Body of pancreas (tissue), 4 donors: ENCODE results near the gene TMOD1. TPM values are rescaled to one million over a fixed set of nuclear protein-coding genes. Genes with fewer than 3 reads are reported as not detected.
"Not testable (repeated sequence)": the region's sequence is repeated elsewhere in the genome, so short reads cannot be mapped to it uniquely, and the experiment has no call there.

Experiments used
- ATAC-seq: fragments of 150-250 bp; one replicate; pipeline ENCODE4 v1.9.1; 2016
- DNase-seq, 4 donors: peaks; one replicate each; pipeline ENCODE4 v3.0.0-alpha.2; 2019
- H3K27ac ChIP-seq, 4 donors: fragments of 200-600 bp; sonication (generic); 1 replicate in 3 of 4; 2 replicates in 1 of 4; pipeline versions ENCODE4 v1.5.1 to v1.6.1; 2016 to 2019; ENCODE audit warnings: mild to moderate bottlenecking in 1 of 4, mixed read lengths in 1 of 4, moderate library complexity in 1 of 4
- H3K27me3 ChIP-seq, 2 donors: fragments of 200-600 bp; sonication (generic); one replicate each; pipeline ENCODE4 v1.6.0; 2016; ENCODE audit warnings: mild to moderate bottlenecking in 1 of 2
- H3K36me3 ChIP-seq, 2 donors: fragments of 200-600 bp; sonication (generic); replicated peaks in 1 of 2; 2 replicates each; pipeline ENCODE4 v1.5.1; 2016; ENCODE audit warnings: low read depth in 2 of 2; ENCODE audit not compliant: insufficient read depth in 1 of 2
- H3K4me1 ChIP-seq: fragments of 200-600 bp; sonication (generic); one replicate; pipeline ENCODE4 v1.6.0; 2016
- H3K4me3 ChIP-seq, 2 donors: fragments of 200-600 bp; sonication (generic); 1 replicate in 1 of 2; 2 replicates in 1 of 2; pipeline ENCODE4 v1.5.1; 2016 to 2019
- H3K9me3 ChIP-seq, 3 donors: fragments of 200-600 bp; sonication (generic); 1 replicate in 2 of 3; 2 replicates in 1 of 3; pipeline ENCODE4 v1.5.1; 2016
- CTCF ChIP-seq, 7 experiments: fragments of 450-650 bp in 4 of 7; fragments of 200-600 bp in 3 of 7; sonication (generic) in 3 of 7; IDR thresholded peaks; one replicate each; pipeline ENCODE4 v1.5.1; 2016 to 2019; ENCODE audit warnings: antibody characterized with exemption in 7 of 7
- POLR2A ChIP-seq, 3 donors: fragments of 450-650 bp; IDR thresholded peaks; one replicate each; pipeline ENCODE4 v1.6.1; 2016; ENCODE audit warnings: antibody characterized with exemption in 3 of 3, mild to moderate bottlenecking in 2 of 3
- WGBS, 2 donors: methylation state at CpG; one replicate each; pipeline ENCODE4 v1.1.5; 2017; 5-methylcytosine and 5-hydroxymethylcytosine counted together
- intact Hi-C: fragments of 100-400 bp; cut with DNase I; formaldehyde crosslinking; loops from one replicate; pipeline ENCODE4 v1.15.1; 2023
- total RNA-seq, 2 donors: library from RNA; depleted of rRNA; stranded (reverse); fragments of >200 nt; gene quantifications; one replicate each; pipeline ENCODE4 v1.1.0, GENCODE V29; 2016

TMOD1 gene
- total RNA-seq, 2 donors from 2014 or later = 9.2 to 16.1 TPM

GRCh38 chr9:97602430-97602829, 101.0 kb downstream of the TMOD1 start:
- Histone ChIP-seq H3K27ac (no peak overlapping the region), H3K27me3 (no peaks in the 10 kb centered on the region), H3K9me3 (no peaks in the 10 kb centered on the region), H3K4me3 (no peak overlapping the region), H3K4me1 (peaks cover 4% of the 10 kb centered on the region), H3K36me3 (peaks cover 0 to 48% of the 10 kb centered on the region in 2 donors)
- WGBS, 2 donors = 76 to 83% methylated on average over 10 of the region's 10 CpGs
- intact Hi-C loops = no loop called here
- TF ChIP-seq CTCF (IDR thresholded peaks at IDR 0.05) = no peak
- TF ChIP-seq POLR2A (IDR thresholded peaks at IDR 0.05) = no peak
- no peak for DNase-seq
- no peak for ATAC-seq

GRCh38 chr9:97604901-97605645, 103.6 kb downstream of the TMOD1 start:
- DNase-seq (no peak), ATAC-seq (no peak)
- TF ChIP-seq CTCF (IDR thresholded peaks at IDR 0.05) = no peak
- TF ChIP-seq POLR2A (IDR thresholded peaks at IDR 0.05) = no peak
- no peak overlapping the region for H3K4me3 ChIP-seq
- WGBS, 2 donors = 91 to 93% methylated on average over 17 of the region's 17 CpGs
- no peaks in the 10 kb centered on the region for H3K9me3 ChIP-seq
- no peaks in the 10 kb centered on the region for H3K27me3 ChIP-seq
- intact Hi-C loops = no loop called here
- H3K27ac ChIP-seq = no peak overlapping the region
- H3K4me1 ChIP-seq = no peaks in the 10 kb centered on the region
- H3K36me3 ChIP-seq = peaks cover 0 to 52% of the 10 kb centered on the region in 2 donors

- H3K9me3 ChIP-seq = no peaks in the 10 kb centered on the region
- intact Hi-C loops = loop anchor here (5.0 kb wide), 1 partner anchor 148 kb away; no protein-coding TSS in a partner anchor
- TF ChIP-seq POLR2A (IDR thresholded peaks at IDR 0.05) (no peak), CTCF (IDR thresholded peaks at IDR 0.05) (peak; percentile 50 to 89 (median 85))
- no peak overlapping the region for H3K4me3 ChIP-seq
- H3K27ac ChIP-seq = no peak overlapping the region
- H3K4me1 ChIP-seq = peaks cover 5% of the 10 kb centered on the region
- no peaks in the 10 kb centered on the region for H3K27me3 ChIP-seq
- ATAC-seq (peak; percentile 82), DNase-seq (peak; percentile 71 to 78 (median 76))
- H3K36me3 ChIP-seq = no peaks in the 10 kb centered on the region
These were observed 114.1 kb downstream of the TMOD1 start for GRCh38 chr9:97615439-97616072.

GRCh38 chr9:97617939-97618416, 116.5 kb downstream of the TMOD1 start:
- Histone ChIP-seq H3K27ac (no peak overlapping the region), H3K27me3 (no peaks in the 10 kb centered on the region), H3K4me1 (peaks cover 5% of the 10 kb centered on the region), H3K36me3 (no peaks in the 10 kb centered on the region), H3K4me3 (no peak overlapping the region), H3K9me3 (no peaks in the 10 kb centered on the region)
- intact Hi-C loops = loop anchor here (5.0 kb wide), 1 partner anchor 151 kb away; no protein-coding TSS in a partner anchor
- no peak for DNase-seq
- TF ChIP-seq POLR2A (IDR thresholded peaks at IDR 0.05) (no peak), CTCF (IDR thresholded peaks at IDR 0.05) (no peak)
- no peak for ATAC-seq
- WGBS, 2 donors = 64 to 79% methylated on average over 1 of the region's 1 CpG

- H3K4me1 ChIP-seq, H3K27ac ChIP-seq, H3K4me3 ChIP-seq, intact Hi-C loops, H3K27me3 ChIP-seq, DNase-seq, H3K36me3 ChIP-seq, H3K9me3 ChIP-seq, ATAC-seq: not testable (repeated sequence)
- WGBS, 2 donors = 95 to 98% methylated on average over 2 of the region's 2 CpGs
These were observed 118.6 kb downstream of the TMOD1 start for GRCh38 chr9:97620063-97620462.

- H3K4me3 ChIP-seq, H3K27ac ChIP-seq, ATAC-seq, DNase-seq, H3K27me3 ChIP-seq, H3K4me1 ChIP-seq, intact Hi-C loops, H3K36me3 ChIP-seq, H3K9me3 ChIP-seq: not testable (repeated sequence)
- 86 to 96% methylated on average over 2 to 5 of the region's 5 CpGs for whole genome bisulfite sequencing, 2 donors
These were observed 121.0 kb downstream of the TMOD1 start for GRCh38 chr9:97622483-97622882.
